Measurements from ENCODE around the gene DNAJC18.
"Not testable (repeated sequence)": the region's sequence is repeated elsewhere in the genome, so short reads cannot be mapped to it uniquely, and the experiment has no call there.

The DNAJC18 gene

GRCh38 chr5:139453683-139454567, 14.6 kb upstream of the DNAJC18 start:
- peaks cover 16% of the 10 kb centered on the region for H3K36me3 Mint-ChIP-seq
- peaks cover 56% of the 10 kb centered on the region for H3K4me1 Mint-ChIP-seq
- no peak overlapping the region for H3K4me3 Mint-ChIP-seq
- peak overlapping the region; percentile 39 for H3K27ac Mint-ChIP-seq
- peak; percentile 22 for ATAC-seq
- no peak for DNase-seq (ENCODE audit: low spot score in 2 of 2)
- H3K9me3 Mint-ChIP-seq: no peaks in the 10 kb centered on the region

- Mint-ChIP-seq H3K4me3 (no peak overlapping the region), H3K27ac (no peak overlapping the region), H3K36me3 (peaks cover 18% of the 10 kb centered on the region), H3K9me3 (no peaks in the 10 kb centered on the region), H3K4me1 (peaks cover 56% of the 10 kb centered on the region)
- ATAC-seq: no peak
- no peak for DNase-seq (ENCODE audit: low spot score in 2 of 2)
Observed at GRCh38 chr5:139451878-139452660, 12.7 kb upstream of the DNAJC18 start.

DNA sequence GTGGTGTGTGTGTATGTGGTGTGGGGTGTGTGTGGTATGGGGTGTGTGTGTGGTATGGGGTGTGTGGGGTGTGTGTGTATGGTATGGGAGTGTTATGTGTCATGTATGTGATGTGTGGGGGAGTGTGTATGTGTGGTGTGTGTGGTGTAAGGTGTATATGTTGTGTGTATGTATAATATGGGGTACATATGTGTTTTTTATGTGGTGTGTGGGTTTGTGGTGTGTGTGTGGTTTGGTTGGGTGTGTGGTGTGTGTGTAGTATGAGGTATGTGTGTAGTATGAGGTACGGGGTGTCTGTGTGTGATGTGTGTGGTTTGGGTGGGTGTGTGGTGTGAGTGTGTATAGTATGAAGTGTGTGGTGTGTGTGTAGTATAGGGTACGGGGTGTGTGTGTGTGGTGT, 11.9 kb upstream of the DNAJC18 start:
- no peak for ATAC-seq
- H3K4me1 Mint-ChIP-seq: peaks cover 56% of the 10 kb centered on the region

DNA sequence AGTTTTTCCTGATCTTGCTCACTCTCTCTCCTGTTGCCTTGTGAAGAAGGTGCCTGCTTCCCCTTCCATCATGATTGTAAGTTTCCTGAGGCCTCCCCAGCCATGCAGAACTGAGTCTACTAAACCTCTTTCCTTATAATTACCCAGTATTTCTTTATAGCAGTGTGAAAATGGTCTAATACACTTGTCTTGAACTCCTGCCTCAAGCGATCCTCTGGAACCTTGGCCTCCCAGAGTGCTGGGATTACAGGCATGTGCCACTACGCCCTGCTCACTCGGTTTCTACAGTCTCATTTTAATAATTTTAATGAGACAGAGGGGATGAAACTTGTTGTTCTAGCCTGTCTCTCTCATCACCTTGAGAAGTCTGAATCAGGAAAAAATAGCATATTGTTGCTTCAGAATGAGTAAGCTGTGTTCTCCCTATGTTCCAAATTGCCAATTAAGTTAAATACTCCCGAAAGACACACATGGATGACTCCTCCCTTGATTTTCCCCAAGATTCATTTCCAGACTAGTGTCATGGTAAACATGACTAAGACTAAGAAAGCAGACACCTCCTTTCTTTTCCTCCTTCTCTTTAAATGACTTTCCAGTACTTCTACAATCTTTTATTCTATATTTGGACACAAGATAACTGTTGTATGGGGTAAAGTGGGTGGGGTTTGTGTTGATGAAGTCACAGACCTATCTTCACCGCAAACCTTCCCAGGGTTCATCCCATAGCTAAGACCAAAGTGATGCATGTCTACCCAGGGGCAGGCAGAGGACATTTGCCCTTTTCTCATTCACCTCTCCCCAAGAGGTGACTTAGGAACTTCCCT, 7.8 kb upstream of the DNAJC18 start:
- peaks cover 12% of the 10 kb centered on the region for H3K36me3 Mint-ChIP-seq
- peaks cover 68% of the 10 kb centered on the region for H3K4me1 Mint-ChIP-seq
- peak overlapping the region; percentile 98 for H3K27ac Mint-ChIP-seq
- H3K4me3 Mint-ChIP-seq: peak overlapping the region; percentile 55
- ATAC-seq (peak; percentile 82), DNase-seq (ENCODE audit: low spot score in 2 of 2) (peak in 1 of 2 donors; percentile 81)
- H3K9me3 Mint-ChIP-seq: no peaks in the 10 kb centered on the region

More for the DNA sequence above, 11.9 kb upstream of the DNAJC18 start:
- Mint-ChIP-seq H3K36me3 (peaks cover 25% of the 10 kb centered on the region), H3K9me3 (no peaks in the 10 kb centered on the region), H3K4me3 (no peak overlapping the region), H3K27ac (no peak overlapping the region)
- no peak for DNase-seq (ENCODE audit: low spot score in 2 of 2)

- Mint-ChIP-seq H3K4me3 (no peak overlapping the region), H3K9me3 (no peaks in the 10 kb centered on the region), H3K27ac (peak overlapping the region; percentile 98), H3K4me1 (peaks cover 78% of the 10 kb centered on the region), H3K36me3 (peaks cover 12% of the 10 kb centered on the region)
- DNase-seq (ENCODE audit: low spot score in 2 of 2) (no peak), ATAC-seq (no peak)
Observed at GRCh38 chr5:139445325-139446170, 6.2 kb upstream of the DNAJC18 start.

GRCh38 chr5:139443831-139444453, 4.6 kb upstream of the DNAJC18 start:
- no peaks in the 10 kb centered on the region for H3K9me3 Mint-ChIP-seq
- DNase-seq (ENCODE audit: low spot score in 2 of 2) (no peak), ATAC-seq (peak; percentile 54)
- H3K36me3 Mint-ChIP-seq: peaks cover 18% of the 10 kb centered on the region
- peaks cover 87% of the 10 kb centered on the region for H3K4me1 Mint-ChIP-seq
- H3K4me3 Mint-ChIP-seq: no peak overlapping the region
- peak overlapping the region; percentile 98 for H3K27ac Mint-ChIP-seq

DNA sequence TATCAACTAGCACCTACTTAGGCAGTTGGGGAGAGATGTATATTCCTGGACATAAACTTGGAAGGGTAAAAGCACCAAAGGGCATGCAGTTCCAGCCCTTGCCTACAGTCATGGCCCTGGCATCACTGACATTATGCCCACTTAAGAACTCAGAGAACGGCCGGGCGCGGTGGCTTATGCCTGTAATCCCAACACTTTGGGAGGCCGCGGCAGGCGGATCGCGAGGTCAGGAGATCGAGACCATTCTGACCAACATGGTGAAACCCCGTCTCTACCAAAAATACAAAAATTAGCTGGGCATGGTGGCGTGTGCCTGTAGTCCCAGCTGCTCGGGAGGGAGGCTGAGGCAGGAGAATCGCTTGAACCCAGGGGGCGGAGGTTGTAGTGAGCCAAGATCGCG, 1.1 kb upstream of the DNAJC18 start:
- Mint-ChIP-seq H3K4me1 (peaks cover 70% of the 10 kb centered on the region), H3K4me3 (peak overlapping the region; percentile 93), H3K36me3 (peaks cover 32% of the 10 kb centered on the region), H3K27ac (peak overlapping the region; percentile 100)
- not testable (repeated sequence) for ATAC-seq; H3K9me3 Mint-ChIP-seq; DNase-seq (ENCODE audit: low spot score in 2 of 2)

DNA sequence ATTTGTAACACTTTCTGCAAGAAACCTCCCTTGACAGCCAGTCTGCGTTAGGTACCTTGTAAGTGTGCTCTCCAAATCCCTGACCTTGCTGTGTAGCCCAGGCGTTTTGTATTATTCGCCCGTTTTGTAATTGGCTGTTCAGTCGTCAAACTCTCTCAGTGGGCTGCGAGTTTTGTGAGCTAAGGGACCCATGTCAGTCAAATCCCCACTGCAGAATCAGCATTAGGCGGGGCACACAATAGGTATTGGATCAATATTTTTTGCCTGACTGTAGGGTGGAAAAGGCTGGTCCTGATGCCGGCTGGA, 665 bp downstream of the DNAJC18 start:
- H3K4me1 Mint-ChIP-seq: peaks cover 56% of the 10 kb centered on the region

GRCh38 chr5:139435676-139436075, 3.6 kb downstream of the DNAJC18 start:
- DNase-seq (ENCODE audit: low spot score in 2 of 2) (no peak), ATAC-seq (no peak)
- H3K9me3 Mint-ChIP-seq: no peaks in the 10 kb centered on the region
- no peak overlapping the region for H3K27ac Mint-ChIP-seq
- H3K4me1 Mint-ChIP-seq: peaks cover 30% of the 10 kb centered on the region
- H3K36me3 Mint-ChIP-seq: peaks cover 51% of the 10 kb centered on the region
- H3K4me3 Mint-ChIP-seq: no peak overlapping the region

More for the DNA sequence above, 665 bp downstream of the DNAJC18 start:
- ATAC-seq (no peak), DNase-seq (ENCODE audit: low spot score in 2 of 2) (no peak)
- H3K27ac Mint-ChIP-seq: peak overlapping the region; percentile 100
- peaks cover 42% of the 10 kb centered on the region for H3K36me3 Mint-ChIP-seq
- peak overlapping the region; percentile 93 for H3K4me3 Mint-ChIP-seq
- no peaks in the 10 kb centered on the region for H3K9me3 Mint-ChIP-seq

GRCh38 chr5:139431706-139432105, 7.6 kb downstream of the DNAJC18 start:
- H3K4me3 Mint-ChIP-seq: no peak overlapping the region
- ATAC-seq (no peak), DNase-seq (ENCODE audit: low spot score in 2 of 2) (no peak)
- H3K4me1 Mint-ChIP-seq: no peaks in the 10 kb centered on the region
- H3K9me3 Mint-ChIP-seq: no peaks in the 10 kb centered on the region
- peaks cover 65% of the 10 kb centered on the region for H3K36me3 Mint-ChIP-seq
- no peak overlapping the region for H3K27ac Mint-ChIP-seq

DNA sequence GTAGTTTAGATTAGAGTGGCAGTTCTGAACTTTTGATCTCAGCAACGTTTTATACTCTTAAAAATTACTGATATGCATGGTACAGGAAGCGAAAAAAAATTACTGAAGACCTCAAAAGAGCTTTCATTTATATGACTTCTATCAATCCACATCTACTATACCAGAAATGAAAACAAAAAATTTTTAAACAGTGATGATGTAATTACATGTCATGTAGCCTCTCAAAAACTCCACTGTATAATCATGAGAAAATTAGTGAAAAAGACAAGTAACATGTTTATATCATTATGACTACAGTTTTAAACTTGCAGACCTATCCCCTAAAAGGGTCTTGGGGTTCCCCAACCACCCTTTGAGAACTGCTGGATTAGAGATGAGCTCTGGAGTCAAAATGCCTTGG, 9.3 kb downstream of the DNAJC18 start:
- no peaks in the 10 kb centered on the region for H3K4me1 Mint-ChIP-seq
- ATAC-seq (no peak), DNase-seq (ENCODE audit: low spot score in 2 of 2) (no peak)
- H3K36me3 Mint-ChIP-seq: peaks cover 60% of the 10 kb centered on the region
- H3K9me3 Mint-ChIP-seq: no peaks in the 10 kb centered on the region
- H3K27ac Mint-ChIP-seq: peak overlapping the region; percentile 26
- no peak overlapping the region for H3K4me3 Mint-ChIP-seq

DNA sequence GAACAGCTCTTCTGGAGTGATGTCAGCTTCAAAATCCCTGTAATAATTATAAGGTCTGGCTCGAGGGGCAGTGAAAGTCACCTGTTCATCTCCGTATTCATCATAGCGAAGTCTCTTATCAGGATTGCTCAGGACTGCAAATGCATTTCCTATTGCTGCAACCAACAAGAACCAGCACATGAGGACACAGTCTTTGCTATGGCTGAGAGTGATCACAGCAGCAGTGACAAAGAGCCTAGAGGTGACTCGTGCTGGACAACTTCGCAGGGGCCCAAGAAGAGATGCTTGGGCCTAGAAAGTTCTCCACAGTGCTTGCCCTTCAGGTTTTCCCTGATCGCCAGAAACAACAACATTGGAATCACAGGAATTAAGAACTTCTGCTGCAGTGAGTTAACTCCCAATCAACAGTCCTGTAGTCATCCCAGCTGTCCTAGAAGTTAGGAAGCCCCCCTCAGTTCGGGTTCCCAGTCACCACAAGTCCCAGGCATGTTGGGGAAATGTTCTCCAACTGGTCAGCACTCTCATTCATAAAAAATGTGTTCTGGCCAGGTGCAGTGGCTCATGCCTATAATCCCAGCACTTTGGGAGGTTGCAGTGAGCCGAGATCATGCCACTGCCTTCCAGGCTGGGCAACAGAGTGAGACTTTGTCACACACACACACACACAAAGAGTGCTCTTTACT, 13.0 kb downstream of the DNAJC18 start:
- Mint-ChIP-seq H3K4me3 (no peak overlapping the region), H3K9me3 (no peaks in the 10 kb centered on the region), H3K36me3 (peaks cover 81% of the 10 kb centered on the region), H3K4me1 (peaks cover 7% of the 10 kb centered on the region), H3K27ac (no peak overlapping the region)
- DNase-seq (ENCODE audit: low spot score in 2 of 2): no peak
- no peak for ATAC-seq

DNA sequence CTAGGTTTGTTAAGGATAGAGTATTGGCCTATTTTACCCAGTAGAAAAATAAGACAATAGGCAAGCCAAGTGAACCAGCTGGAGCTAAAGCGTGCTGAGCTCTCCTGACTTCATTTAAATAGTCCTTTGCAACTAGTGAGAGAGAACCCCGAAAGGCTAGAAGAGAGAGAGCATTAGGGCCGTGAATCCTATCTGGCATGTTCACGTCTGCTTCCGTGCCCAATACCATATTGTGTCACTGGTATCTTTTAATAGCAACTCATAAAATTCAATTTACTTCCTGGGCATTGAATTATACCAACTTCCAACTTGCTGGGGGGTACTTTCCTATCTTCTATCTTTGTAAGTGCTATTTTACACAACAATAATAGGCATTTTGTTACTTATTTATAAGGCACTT, 13.8 kb downstream of the DNAJC18 start:
- peaks cover 90% of the 10 kb centered on the region for H3K36me3 Mint-ChIP-seq
- DNase-seq (ENCODE audit: low spot score in 2 of 2) (no peak), ATAC-seq (no peak)
- no peaks in the 10 kb centered on the region for H3K9me3 Mint-ChIP-seq
- no peak overlapping the region for H3K27ac Mint-ChIP-seq
- peaks cover 7% of the 10 kb centered on the region for H3K4me1 Mint-ChIP-seq
- no peak overlapping the region for H3K4me3 Mint-ChIP-seq

All from stimulated activated effector memory CD8-positive, alpha-beta T cell treated with anti-CD3 and anti-CD28 coated beads, Interleukin-12 subunit alpha, Interleukin-12 subunit beta, amount 100 ng/mL, for 72 hours (primary cell).